K562 (cell line): Measurements from ENCODE around the gene ZFYVE19. TPM values are rescaled to one million over a fixed set of nuclear protein-coding genes. Genes with fewer than 3 reads are reported as not detected.

ENCODE experiments used
- ATAC-seq: fragments of 200-7000 bp; cut with Tn5 transposase; 3 replicates; pipeline ENCODE4 v1.9.1; 2020; ENCODE audit warnings: moderate library complexity
- BruUV-seq: library from RNA; stranded (reverse); fragments of 400-500 nt; replicated peaks from 2 replicates; lab custom pipeline; 2021; lab: Mats Ljungman, UMichigan
- CTCF ChIA-PET: fragments of 300-600 bp; formaldehyde crosslinking; extraction: SDS; loops from one replicate; lab custom pipeline; 2021; ENCODE audit warnings: low intra/inter-chr PET ratio; lab: Yijun Ruan, JAX
- POLR2A ChIA-PET: fragments of 300-600, 350-650 bp; sonication (Branson Sonifier 250); formaldehyde crosslinking; extraction: SDS; loops from one replicate; lab custom pipeline; 2021; ENCODE audit warnings: antibody characterized with exemption, inconsistent platforms; lab: Yijun Ruan, JAX
- DNase-seq, 4 experiments: peaks; one replicate each; pipeline versions ENCODE4 v3.0.0 to v3.0.0-alpha.2; 2011 to 2018; ENCODE audit warnings: low spot score in 3 of 4, mixed read lengths in 3 of 4; ENCODE audit errors: extremely low read depth in 1 of 4
- FAIRE-seq: peaks from 2 replicates; lab custom pipeline; 2011; peaks lifted over from hg19 to GRCh38; lab: Jason Lieb, UNC
- H2AFZ ChIP-seq: 2 replicates; pipeline ENCODE4 v1.6.0; 2011; ENCODE audit warnings: low read depth, low read length, control low read depth, inconsistent platforms
- H3K27ac ChIP-seq: fragments of 200-600 bp; 3 replicates; pipeline ENCODE4 v1.8.0; 2011; ENCODE audit warnings: low read depth, mild to moderate bottlenecking, control low read depth, inconsistent platforms, low read length, moderate library complexity, mixed read lengths; ENCODE audit errors: extremely low read depth
- H3K27me3 ChIP-seq, 2 experiments: fragments of 300-600 bp in 1 of 2; 2 replicates in 1 of 2; 3 replicates in 1 of 2; pipeline versions ENCODE4 v1.6.0 to v1.8.0; 2011; ENCODE audit warnings: inconsistent platforms in 2 of 2, low read length in 2 of 2, mild to moderate bottlenecking in 1 of 2, mixed read lengths in 1 of 2, moderate library complexity in 1 of 2; ENCODE audit not compliant: control insufficient read depth in 2 of 2, insufficient read depth in 2 of 2
- H3K36me3 ChIP-seq: fragments of 300-600 bp; 3 replicates; pipeline ENCODE4 v1.8.0; 2011; ENCODE audit warnings: mild to moderate bottlenecking, low read length, inconsistent platforms; ENCODE audit not compliant: control insufficient read depth, insufficient read depth
- H3K4me1 ChIP-seq, 2 experiments: fragments of 200-600 bp in 1 of 2; replicated peaks in 1 of 2; 2 replicates in 1 of 2; 3 replicates in 1 of 2; pipeline versions ENCODE4 v1.5.1 to v1.8.0; 2011; ENCODE audit warnings: inconsistent platforms in 2 of 2, low read length in 2 of 2, mild to moderate bottlenecking in 1 of 2, mixed read lengths in 1 of 2, moderate library complexity in 1 of 2; ENCODE audit not compliant: control insufficient read depth in 2 of 2, insufficient read depth in 2 of 2
- H3K4me2 ChIP-seq: 2 replicates; pipeline ENCODE4 v1.6.1; 2011; ENCODE audit warnings: low read length, control low read depth, inconsistent platforms, mixed read lengths; ENCODE audit not compliant: insufficient read depth
- H3K4me3 ChIP-seq: fragments of 200-600 bp; sonication (generic), shearing (Covaris generic); 2 replicates; pipeline ENCODE4 v1.5.1; 2016; ENCODE audit warnings: control low read depth, inconsistent platforms
- H3K79me2 ChIP-seq: fragments of 200-600 bp; 3 replicates; pipeline ENCODE4 v1.8.0; 2011; ENCODE audit warnings: low read length, inconsistent platforms; ENCODE audit not compliant: control insufficient read depth, insufficient read depth
- H3K9ac ChIP-seq, 2 experiments: 2 replicates each; pipeline versions ENCODE4 v1.6.0 to v1.6.1; 2011; ENCODE audit warnings: low read depth in 2 of 2, low read length in 2 of 2, control low read depth in 1 of 2, inconsistent platforms in 1 of 2, mild to moderate bottlenecking in 1 of 2, mixed read lengths in 1 of 2; ENCODE audit not compliant: insufficient read depth in 1 of 2
- H3K9me1 ChIP-seq: one replicate; pipeline ENCODE4 v1.6.0; 2011; ENCODE audit warnings: inconsistent platforms, mild to moderate bottlenecking, low read length, moderate library complexity; ENCODE audit not compliant: control insufficient read depth, insufficient read depth
- H3K9me3 ChIP-seq: replicated peaks from 2 replicates; pipeline ENCODE4 v1.5.1; 2011; ENCODE audit warnings: low read depth, low read length, inconsistent platforms; ENCODE audit not compliant: control insufficient read depth, insufficient read depth
- H4K20me1 ChIP-seq: replicated peaks from 2 replicates; pipeline ENCODE4 v1.6.1; 2011; ENCODE audit warnings: low read length, inconsistent platforms, mixed read lengths; ENCODE audit not compliant: control insufficient read depth, insufficient read depth
- BMI1 ChIP-seq: fragments of 150-350 bp; IDR thresholded peaks from 2 replicates; pipeline ENCODE4 v1.6.1; 2014; ENCODE audit warnings: low read length
- CREB1 ChIP-seq, 2 experiments: sonication (generic) in 1 of 2; formaldehyde crosslinking in 1 of 2; IDR thresholded peaks; 2 replicates each; pipeline versions ENCODE4 v1.6.1 to v1.8.0; 2012 to 2022; ENCODE audit warnings: inconsistent platforms in 1 of 2, mild to moderate bottlenecking in 1 of 2, missing genetic modification reagents in 1 of 2, moderate library complexity in 1 of 2
- ZFP30 ChIP-seq: fragments of 250-450 bp; sonication (Bioruptor Pico); IDR thresholded peaks from 2 replicates; pipeline ENCODE4 v1.8.0; 2022; ENCODE audit warnings: moderate library complexity, mild to moderate bottlenecking, inconsistent platforms, borderline replicate concordance
- ZNF766 ChIP-seq: fragments of 200-800 bp; sonication (Bioruptor generic); conservative IDR thresholded peaks from 2 replicates; pipeline ENCODE4 v1.6.1; 2016; ENCODE audit warnings: missing genetic modification characterization, missing compliant biosample characterization
- WGBS: fragments of 100-300 bp; shearing (Covaris generic); methylation state at CpG from one replicate; pipeline ENCODE4 v1.1.6; 2016; ENCODE audit warnings: low coverage, mixed read lengths; ENCODE audit not compliant: insufficient coverage; ENCODE audit errors: missing lambda C conversion rate; 5-methylcytosine and 5-hydroxymethylcytosine counted together
- in situ Hi-C: fragments of 300-500 bp; cut with MboI; formaldehyde crosslinking; loops from 4 replicates; pipeline ENCODE4 v1.15.0; 2018; ENCODE audit warnings: inconsistent platforms, mixed read lengths
- intact Hi-C: fragments of 100-400 bp; cut with micrococcal nuclease; formaldehyde crosslinking; loops from 2 replicates; pipeline ENCODE4 v1.14.2; 2022
- polyA plus RNA-seq, 8 experiments: library from polyadenylated mRNA; depleted of rRNA in 4 of 8; stranded (reverse) in 5 of 8; unstranded in 3 of 8; fragments of >200 nt; fragmentation: Nextera tagmentation in 2 of 8; fragmentation: Illumina TruSeq in 1 of 8; extraction: Ambion mirVana in 2 of 8; extraction: Trizol in 1 of 8; gene quantifications; 2 replicates each; pipeline versions ENCODE4 v1.2.1 to v1.2.3, GENCODE V29; 2011 to 2014; ENCODE audit warnings: inconsistent platforms in 1 of 8, missing spikeins in 1 of 8
- total RNA-seq, 7 experiments: library from RNA; depleted of rRNA in 6 of 7; stranded (reverse); fragments of >200 nt in 6 of 7; fragmentation: Illumina TruSeq in 2 of 7; extraction: Trizol in 2 of 7; gene quantifications; 2 replicates each; pipeline versions ENCODE4 v1.2.1 to v1.2.3, GENCODE V29; 2011 to 2021; ENCODE audit warnings: low replicate concordance in 1 of 7
- TF ChIP-seq, protein P1 (sequence below): fragments of 450-650 bp; formaldehyde crosslinking; IDR thresholded peaks from 2 replicates; pipeline ENCODE4 v1.4.0; 2020; ENCODE audit warnings: mild to moderate bottlenecking

ZFYVE19 gene
- total and polyA plus RNA-seq, 9 of the 15 experiments (the other 6 are each of a cell fraction or from before 2014, with no cell fraction given), result 1.5 to 36.8 (median 19.9) TPM

DNA sequence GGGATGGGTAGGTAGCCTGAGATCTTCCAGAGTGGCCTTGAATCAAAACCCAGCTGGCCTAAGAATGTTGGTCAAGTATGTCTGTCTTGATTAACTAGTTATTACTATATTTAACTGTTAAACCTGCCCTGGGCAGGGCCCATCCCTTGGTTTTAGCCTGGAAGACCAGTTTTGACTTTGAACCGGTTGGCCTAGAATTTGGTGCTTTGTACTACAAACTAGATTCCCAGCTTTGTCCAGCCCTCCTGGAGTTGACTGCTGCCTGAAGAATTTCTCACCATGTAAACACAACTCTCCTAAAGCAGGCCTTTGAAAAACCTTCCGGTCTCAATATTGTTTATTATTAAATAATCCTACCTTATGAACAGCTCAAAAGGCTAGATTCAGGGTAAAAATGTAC is 21.1 kb upstream of the ZFYVE19 start:
- no TSS peak for BruUV-seq
- H3K27ac ChIP-seq, result no peak overlapping the region
- POLR2A ChIA-PET, result interaction anchor here (0.6 to 1.8 kb wide), 7 partner anchors 8 to 156 kb away, joined by 3 to 6 read pairs (median 3); partner anchors contain the start of gene GCHFR
- peaks cover 3% of the 10 kb centered on the region; the same call in 1 of the 3 replicates for H3K36me3 ChIP-seq
- FAIRE-seq, result no peak
- peaks cover 4% of the 10 kb centered on the region; the same call in 1 of the 3 replicates for H3K79me2 ChIP-seq
- TF ChIP-seq, protein P1, sequence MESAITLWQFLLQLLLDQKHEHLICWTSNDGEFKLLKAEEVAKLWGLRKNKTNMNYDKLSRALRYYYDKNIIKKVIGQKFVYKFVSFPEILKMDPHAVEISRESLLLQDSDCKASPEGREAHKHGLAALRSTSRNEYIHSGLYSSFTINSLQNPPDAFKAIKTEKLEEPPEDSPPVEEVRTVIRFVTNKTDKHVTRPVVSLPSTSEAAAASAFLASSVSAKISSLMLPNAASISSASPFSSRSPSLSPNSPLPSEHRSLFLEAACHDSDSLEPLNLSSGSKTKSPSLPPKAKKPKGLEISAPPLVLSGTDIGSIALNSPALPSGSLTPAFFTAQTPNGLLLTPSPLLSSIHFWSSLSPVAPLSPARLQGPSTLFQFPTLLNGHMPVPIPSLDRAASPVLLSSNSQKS (CRISPR knock-in tag), result no peak
- TF ChIP-seq BMI1, result no peak
- no peak for TF ChIP-seq CREB1 (IDR thresholded peaks at IDR 0.05)
- TF ChIP-seq CREB1 (CRISPR knock-in tag; IDR thresholded peaks at IDR 0.05), result no peak
- TF ChIP-seq ZNF766 (CRISPR knock-in tag), result no peak
- no peak for TF ChIP-seq ZFP30
- TF ChIP-seq, all 486 proteins: peak for 0
- WGBS, result 89% methylated on average over 2 of the region's 2 CpGs
- H2AFZ ChIP-seq, result no peak overlapping the region
- H3K9ac ChIP-seq, result no peak overlapping the region
- no peaks in the 10 kb centered on the region for H4K20me1 ChIP-seq
- H3K9me3 ChIP-seq, result no peaks in the 10 kb centered on the region
- H3K4me1 ChIP-seq, result peaks cover 7 to 11% of the 10 kb centered on the region in 2 experiments; a peak in 4 of 5 replicates
- no peak for ATAC-seq
- no peak for DNase-seq
- no peaks in the 10 kb centered on the region for H3K27me3 ChIP-seq
- CTCF ChIA-PET, result interaction anchor here (0.6 to 5.1 kb wide), 2 partner anchors 72 to 108 kb away, joined by 4 to 66 read pairs; partner anchors contain the start of gene VPS18
- in situ Hi-C loops (no loop called here), intact Hi-C loops (loop anchor here (1.0 to 10.0 kb wide), 3 partner anchors 71 to 271 kb away; no protein-coding TSS in a partner anchor)
- H3K4me2 ChIP-seq, result no peak overlapping the region
- no peak overlapping the region for H3K4me3 ChIP-seq
- H3K9me1 ChIP-seq, result no peaks in the 10 kb centered on the region
